ENCODE measurements around the gene RAPGEF4. TPM values are rescaled to one million over a fixed set of nuclear protein-coding genes. Genes with fewer than 3 reads are reported as not detected.

Gene RAPGEF4
- total and polyA plus RNA-seq, 2 donors, result 4.3 to 22.9 TPM

GRCh38 chr2:172950565-172950964, 214.9 kb downstream of the RAPGEF4 start:
- Histone ChIP-seq H3K4me3 (ENCODE audit: low read depth, low read length) (no peak overlapping the region), H3K4me1 (ENCODE audit: insufficient read depth) (no peaks in the 10 kb centered on the region), H3K36me3 (ENCODE audit: insufficient read depth) (no peaks in the 10 kb centered on the region), H3K27ac (ENCODE audit: low read depth) (no peak overlapping the region)
- no peak for DNase-seq (ENCODE audit: extremely low spot score)

- DNase-seq (ENCODE audit: extremely low spot score), result no peak
- no peaks in the 10 kb centered on the region for H3K4me1 ChIP-seq (ENCODE audit: insufficient read depth)
- no peaks in the 10 kb centered on the region for H3K36me3 ChIP-seq (ENCODE audit: insufficient read depth)
- H3K27ac ChIP-seq (ENCODE audit: low read depth), result no peak overlapping the region
- WGBS, result 85% methylated on average over 2 of the region's 2 CpGs
- no peak overlapping the region for H3K4me3 ChIP-seq (ENCODE audit: low read depth, low read length)
Measured at GRCh38 chr2:172951554-172951953, 215.9 kb downstream of the RAPGEF4 start.

GRCh38 chr2:172953411-172953810, 217.8 kb downstream of the RAPGEF4 start:
- 74% methylated on average over 1 of the region's 1 CpG for WGBS

GRCh38 chr2:172953970-172954852, 218.6 kb downstream of the RAPGEF4 start:
- no peak overlapping the region for H3K27ac ChIP-seq (ENCODE audit: low read depth)
- no peaks in the 10 kb centered on the region for H3K36me3 ChIP-seq (ENCODE audit: insufficient read depth)
- H3K4me1 ChIP-seq (ENCODE audit: insufficient read depth), result peaks cover 1% of the 10 kb centered on the region
- no peak overlapping the region for H3K4me3 ChIP-seq (ENCODE audit: low read depth, low read length)
- WGBS, result 90% methylated on average over 5 of the region's 5 CpGs
- peak; percentile 46 for DNase-seq (ENCODE audit: extremely low spot score)

More at GRCh38 chr2:172953411-172953810, 217.8 kb downstream of the RAPGEF4 start:
- no peaks in the 10 kb centered on the region for H3K36me3 ChIP-seq (ENCODE audit: insufficient read depth)
- peaks cover 1% of the 10 kb centered on the region for H3K4me1 ChIP-seq (ENCODE audit: insufficient read depth)
- H3K27ac ChIP-seq (ENCODE audit: low read depth), result no peak overlapping the region
- DNase-seq (ENCODE audit: extremely low spot score), result no peak
- no peak overlapping the region for H3K4me3 ChIP-seq (ENCODE audit: low read depth, low read length)

- DNase-seq (ENCODE audit: extremely low spot score), result no peak
- Histone ChIP-seq H3K27ac (ENCODE audit: low read depth) (no peak overlapping the region), H3K36me3 (ENCODE audit: insufficient read depth) (peaks cover 1% of the 10 kb centered on the region), H3K4me1 (ENCODE audit: insufficient read depth) (peaks cover 1% of the 10 kb centered on the region), H3K4me3 (ENCODE audit: low read depth, low read length) (no peak overlapping the region)
- 83% methylated on average over 11 of the region's 11 CpGs for WGBS
Measured at GRCh38 chr2:172955587-172955986, 219.9 kb downstream of the RAPGEF4 start.

GRCh38 chr2:172957734-172958133, 222.1 kb downstream of the RAPGEF4 start:
- Histone ChIP-seq H3K36me3 (ENCODE audit: insufficient read depth) (peaks cover 3% of the 10 kb centered on the region), H3K27ac (ENCODE audit: low read depth) (no peak overlapping the region), H3K4me3 (ENCODE audit: low read depth, low read length) (no peak overlapping the region), H3K4me1 (ENCODE audit: insufficient read depth) (peaks cover 1% of the 10 kb centered on the region)
- DNase-seq (ENCODE audit: extremely low spot score), result no peak

- no peak for DNase-seq (ENCODE audit: extremely low spot score)
- WGBS, result 95% methylated on average over 1 of the region's 1 CpG
- H3K4me3 ChIP-seq (ENCODE audit: low read depth, low read length), result no peak overlapping the region
- H3K27ac ChIP-seq (ENCODE audit: low read depth), result no peak overlapping the region
- H3K4me1 ChIP-seq (ENCODE audit: insufficient read depth), result no peaks in the 10 kb centered on the region
- H3K36me3 ChIP-seq (ENCODE audit: insufficient read depth), result peaks cover 3% of the 10 kb centered on the region
Measured at GRCh38 chr2:172962082-172962481, 226.4 kb downstream of the RAPGEF4 start.

GRCh38 chr2:172962824-172963223, 227.2 kb downstream of the RAPGEF4 start:
- H3K36me3 ChIP-seq (ENCODE audit: insufficient read depth), result peaks cover 3% of the 10 kb centered on the region
- no peak for DNase-seq (ENCODE audit: extremely low spot score)
- WGBS, result 66% methylated on average over 2 of the region's 2 CpGs
- no peak overlapping the region for H3K27ac ChIP-seq (ENCODE audit: low read depth)
- no peak overlapping the region for H3K4me3 ChIP-seq (ENCODE audit: low read depth, low read length)
- H3K4me1 ChIP-seq (ENCODE audit: insufficient read depth), result no peaks in the 10 kb centered on the region

GRCh38 chr2:172964511-172965139, 229.0 kb downstream of the RAPGEF4 start:
- no peaks in the 10 kb centered on the region for H3K4me1 ChIP-seq (ENCODE audit: insufficient read depth)
- H3K36me3 ChIP-seq (ENCODE audit: insufficient read depth), result peaks cover 3% of the 10 kb centered on the region
- no peak overlapping the region for H3K4me3 ChIP-seq (ENCODE audit: low read depth, low read length)
- DNase-seq (ENCODE audit: extremely low spot score), result no peak
- H3K27ac ChIP-seq (ENCODE audit: low read depth), result no peak overlapping the region
- WGBS, result 81% methylated on average over 3 of the region's 3 CpGs

GRCh38 chr2:172965433-172966212, 230.0 kb downstream of the RAPGEF4 start:
- Histone ChIP-seq H3K27ac (ENCODE audit: low read depth) (no peak overlapping the region), H3K36me3 (ENCODE audit: insufficient read depth) (peaks cover 2% of the 10 kb centered on the region), H3K4me1 (ENCODE audit: insufficient read depth) (no peaks in the 10 kb centered on the region), H3K4me3 (ENCODE audit: low read depth, low read length) (no peak overlapping the region)
- WGBS, result 90% methylated on average over 8 of the region's 8 CpGs
- DNase-seq (ENCODE audit: extremely low spot score), result no peak

GRCh38 chr2:172967036-172967982, 231.7 kb downstream of the RAPGEF4 start:
- WGBS, result 88% methylated on average over 16 of the region's 16 CpGs
- DNase-seq (ENCODE audit: extremely low spot score), result no peak
- Histone ChIP-seq H3K4me3 (ENCODE audit: low read depth, low read length) (no peak overlapping the region), H3K4me1 (ENCODE audit: insufficient read depth) (no peaks in the 10 kb centered on the region), H3K27ac (ENCODE audit: low read depth) (no peak overlapping the region), H3K36me3 (ENCODE audit: insufficient read depth) (no peaks in the 10 kb centered on the region)

- WGBS, result 44% methylated on average over 7 of the region's 7 CpGs
Measured at GRCh38 chr2:172968061-172968469, 232.4 kb downstream of the RAPGEF4 start.

GRCh38 chr2:172969166-172969565, 233.5 kb downstream of the RAPGEF4 start:
- DNase-seq (ENCODE audit: extremely low spot score), result no peak
- Histone ChIP-seq H3K4me1 (ENCODE audit: insufficient read depth) (no peaks in the 10 kb centered on the region), H3K4me3 (ENCODE audit: low read depth, low read length) (no peak overlapping the region), H3K36me3 (ENCODE audit: insufficient read depth) (no peaks in the 10 kb centered on the region), H3K27ac (ENCODE audit: low read depth) (no peak overlapping the region)
- WGBS, result 89% methylated on average over 1 of the region's 1 CpG

More at GRCh38 chr2:172968061-172968469, 232.4 kb downstream of the RAPGEF4 start:
- Histone ChIP-seq H3K4me3 (ENCODE audit: low read depth, low read length) (no peak overlapping the region), H3K4me1 (ENCODE audit: insufficient read depth) (no peaks in the 10 kb centered on the region), H3K27ac (ENCODE audit: low read depth) (no peak overlapping the region), H3K36me3 (ENCODE audit: insufficient read depth) (no peaks in the 10 kb centered on the region)
- DNase-seq (ENCODE audit: extremely low spot score), result no peak
